HCT116 (cell line): ENCODE measurements around the gene CCR6. TPM values are rescaled to one million over a fixed set of nuclear protein-coding genes. Genes with fewer than 3 reads are reported as not detected.

Source experiments
- ATAC-seq: fragments of 200-7000 bp; cut with Tn5 transposase; 2 replicates; pipeline ENCODE4 v1.9.1; 2020; ENCODE audit warnings: mild to moderate bottlenecking, moderate library complexity
- BruUV-seq: library from RNA; stranded (reverse); fragments of 400-500 nt; replicated peaks from 2 replicates; lab custom pipeline; 2021; lab: Mats Ljungman, UMichigan
- CTCF ChIA-PET: fragments of 300-600 bp; sonication (Branson Sonifier 250); formaldehyde crosslinking; loops from one replicate; lab custom pipeline; 2021; ENCODE audit warnings: antibody characterized with exemption; lab: Charles Lee
- POLR2A ChIA-PET: fragments of 300-600, 350-600 bp; sonication (Branson Sonifier 250); formaldehyde crosslinking; loops from one replicate; lab custom pipeline; 2021; ENCODE audit warnings: antibody characterized with exemption; lab: Charles Lee
- RAD21 ChIA-PET, 2 experiments: fragments of 300-600 bp; sonication (Branson Sonifier 250); formaldehyde crosslinking; loops; one replicate each; lab custom pipeline; 2023; ENCODE audit warnings: low total read pairs in 2 of 2; ENCODE audit not compliant: uncharacterized antibody in 2 of 2, unreplicated experiment in 2 of 2, low non-redundant PET in 1 of 2; lab: Charles Lee
- DNase-seq: peaks from one replicate; pipeline ENCODE4 v3.0.0-alpha.2; 2010; ENCODE audit warnings: low read depth, low spot score
- H2AFZ ChIP-seq: fragments of 200-600 bp; shearing (Covaris generic), sonication (generic); 2 replicates; pipeline ENCODE4 v1.6.1; 2017; ENCODE audit warnings: low read depth, mixed run types, mixed read lengths, antibody characterized with exemption, low read length; ENCODE audit not compliant: poor library complexity, severe bottlenecking
- H3K27ac ChIP-seq: 2 replicates; pipeline ENCODE4 v1.5.1; 2012; ENCODE audit warnings: low read depth, low read length
- H3K27me3 ChIP-seq: fragments of 200-600 bp; sonication (generic); 2 replicates; pipeline ENCODE4 v1.6.1; 2016; ENCODE audit warnings: mixed run types, low read length, mixed read lengths; ENCODE audit not compliant: insufficient read depth
- H3K36me3 ChIP-seq, 2 experiments: fragments of 200-500 bp in 1 of 2; fragments of 200-600 bp in 1 of 2; sonication (Bioruptor generic) in 1 of 2; sonication (generic) in 1 of 2; 2 replicates each; pipeline versions ENCODE4 v1.5.1 to v1.6.1; 2014 to 2016; ENCODE audit warnings: low read length in 2 of 2, inconsistent platforms in 1 of 2, mixed read lengths in 1 of 2, mixed run types in 1 of 2; ENCODE audit not compliant: insufficient read depth in 2 of 2, control insufficient read depth in 1 of 2
- H3K4me1 ChIP-seq, 2 experiments: fragments of 200-600 bp in 1 of 2; sonication (generic) in 1 of 2; 2 replicates each; pipeline versions ENCODE4 v1.5.1 to v1.6.1; 2012 to 2017; ENCODE audit warnings: low read length in 2 of 2, inconsistent platforms in 1 of 2, mild to moderate bottlenecking in 1 of 2, mixed read lengths in 1 of 2, mixed run types in 1 of 2, moderate library complexity in 1 of 2; ENCODE audit not compliant: insufficient read depth in 2 of 2, control insufficient read depth in 1 of 2
- H3K4me2 ChIP-seq: fragments of 200-600 bp; sonication (generic); 2 replicates; pipeline ENCODE4 v1.6.1; 2017; ENCODE audit warnings: mixed run types, low read length, mixed read lengths
- H3K4me3 ChIP-seq, 2 experiments: fragments of 200-600 bp in 1 of 2; sonication (generic) in 1 of 2; replicated peaks in 1 of 2; 2 replicates each; pipeline ENCODE4 v1.5.1; 2011 to 2016; ENCODE audit warnings: low read length in 2 of 2, control low read depth in 1 of 2, low read depth in 1 of 2, mild to moderate bottlenecking in 1 of 2, mixed read lengths in 1 of 2, mixed run types in 1 of 2
- H3K79me2 ChIP-seq: fragments of 200-600 bp; sonication (generic); 2 replicates; pipeline ENCODE4 v1.6.1; 2017; ENCODE audit warnings: mild to moderate bottlenecking, mixed run types, low read length, moderate library complexity, mixed read lengths; ENCODE audit not compliant: insufficient read depth
- H3K9ac ChIP-seq: fragments of 200-600 bp; sonication (generic); 2 replicates; pipeline ENCODE4 v1.6.1; 2016; ENCODE audit warnings: low read length, mixed read lengths
- H3K9me2 ChIP-seq: fragments of 200-600 bp; sonication (generic), shearing (Covaris generic); 2 replicates; pipeline ENCODE4 v1.6.1; 2017; ENCODE audit warnings: mixed run types, mild to moderate bottlenecking, moderate library complexity; ENCODE audit not compliant: insufficient read depth
- H3K9me3 ChIP-seq, 2 experiments: fragments of 200-500 bp in 1 of 2; fragments of 200-600 bp in 1 of 2; sonication (Bioruptor generic) in 1 of 2; sonication (generic) in 1 of 2; 2 replicates each; pipeline ENCODE4 v1.6.1; 2014 to 2017; ENCODE audit warnings: low read length in 2 of 2, mixed read lengths in 2 of 2, inconsistent platforms in 1 of 2, low read depth in 1 of 2, mild to moderate bottlenecking in 1 of 2, mixed run types in 1 of 2, moderate library complexity in 1 of 2; ENCODE audit not compliant: control insufficient read depth in 1 of 2, insufficient read depth in 1 of 2
- H4K20me1 ChIP-seq: fragments of 200-600 bp; sonication (generic), shearing (Covaris generic); 2 replicates; pipeline ENCODE4 v1.6.1; 2017; ENCODE audit warnings: mixed run types, mild to moderate bottlenecking, moderate library complexity; ENCODE audit not compliant: insufficient read depth
- ATF3 ChIP-seq: IDR thresholded peaks from 2 replicates; pipeline ENCODE4 v1.6.1; 2012
- CBX3 ChIP-seq: IDR thresholded peaks from 2 replicates; pipeline ENCODE4 v1.6.1; 2012; ENCODE audit warnings: low read depth
- EGR1 ChIP-seq: IDR thresholded peaks from 2 replicates; pipeline ENCODE4 v1.6.1; 2012; ENCODE audit warnings: low read depth
- FOSL1 ChIP-seq: IDR thresholded peaks from 2 replicates; pipeline ENCODE4 v1.6.1; 2012; ENCODE audit warnings: low read depth
- JUND ChIP-seq: IDR thresholded peaks from 2 replicates; pipeline ENCODE4 v1.6.1; 2012
- POLR2A ChIP-seq: IDR thresholded peaks from 2 replicates; pipeline ENCODE4 v1.7.0; 2011; ENCODE audit warnings: borderline replicate concordance; ENCODE audit not compliant: insufficient read depth, insufficient read length; ENCODE audit errors: extremely low read depth
- RAD21 ChIP-seq: IDR thresholded peaks from 2 replicates; pipeline ENCODE4 v1.6.1; 2012; ENCODE audit warnings: low read depth, mild to moderate bottlenecking
- REST ChIP-seq: IDR thresholded peaks from 2 replicates; pipeline ENCODE4 v1.6.1; 2012; ENCODE audit warnings: low read depth
- SP1 ChIP-seq: IDR thresholded peaks from 2 replicates; pipeline ENCODE4 v1.6.1; 2012; ENCODE audit warnings: low read depth
- SRF ChIP-seq: IDR thresholded peaks from 2 replicates; pipeline ENCODE4 v1.6.1; 2012; ENCODE audit warnings: low read depth
- ZFX ChIP-seq: fragments of 450-650 bp; IDR thresholded peaks from 2 replicates; pipeline ENCODE4 v1.6.1; 2017
- intact Hi-C: fragments of 100-400 bp; cut with micrococcal nuclease; formaldehyde crosslinking; loops from 2 replicates; pipeline ENCODE4 v1.10.0; 2022
- total RNA-seq: library from RNA; stranded (reverse); gene quantifications from one replicate; pipeline ENCODE4 v1.2.1, GENCODE V29; 2021; ENCODE audit not compliant: unreplicated experiment

Gene CCR6
- total RNA-seq, 1 experiment from 2014 or later = not detected

- intact Hi-C loops = no loop called here
- Histone ChIP-seq H3K9ac (no peak within 1 kb of the TSS), H3K9me3 (no peaks in the 10 kb centered on the region), H3K27me3 (peaks cover 30% of the 10 kb centered on the region), H4K20me1 (no peaks in the 10 kb centered on the region), H3K27ac (no peak within 1 kb of the TSS), H3K4me3 (no peak within 1 kb of the TSS), H3K4me1 (no peaks in the 10 kb centered on the region), H3K4me2 (no peak within 1 kb of the TSS), H3K79me2 (no peaks in the 10 kb centered on the region), H3K9me2 (no peaks in the 10 kb centered on the region), H2AFZ (no peak within 1 kb of the TSS), H3K36me3 (no peaks in the 10 kb centered on the region)
- POLR2A ChIA-PET = no interaction called here
- no TSS peak for BruUV-seq
- TF ChIP-seq POLR2A (no peak), FOSL1 (no peak), RAD21 (no peak), EGR1 (no peak), SP1 (no peak), CBX3 (no peak)
- no peak for DNase-seq
- CTCF ChIA-PET = no interaction called here
- no peak for ATAC-seq
- RAD21 ChIA-PET = no interaction called here
Observed at GRCh38 chr6:167157863-167158262, 35.0 kb downstream of the CCR6 start, which contains the start of gene GPR31. Gene GPR31, minus strand, starts transcription at chr6:167157980. Its CDS starts 149 bp downstream, at chr6:167157831.

- Histone ChIP-seq H3K9me2 (no peaks in the 10 kb centered on the region), H4K20me1 (no peaks in the 10 kb centered on the region), H3K9me3 (no peaks in the 10 kb centered on the region), H3K4me1 (no peaks in the 10 kb centered on the region), H3K9ac (no peak overlapping the region), H3K36me3 (no peaks in the 10 kb centered on the region), H3K27me3 (peaks cover 27% of the 10 kb centered on the region), H2AFZ (no peak overlapping the region), H3K4me2 (no peak overlapping the region), H3K79me2 (no peaks in the 10 kb centered on the region), H3K27ac (no peak overlapping the region), H3K4me3 (no peak overlapping the region)
- POLR2A ChIA-PET = no interaction called here
- ATAC-seq = no peak
- CTCF ChIA-PET = no interaction called here
- TF ChIP-seq ATF3 (no peak), JUND (no peak), REST (no peak), FOSL1 (no peak), ZFX (no peak), SRF (no peak)
- intact Hi-C loops = no loop called here
- BruUV-seq = no TSS peak
- no peak for DNase-seq
- RAD21 ChIA-PET = no interaction called here
Observed at GRCh38 chr6:167161851-167162467, 39.1 kb downstream of the CCR6 start.
